ENCODE data around the gene PCBP3.

- TF ChIP-seq CTCF (IDR thresholded peaks at IDR 0.05; ENCODE audit: low read length) (no peak), EZH2 (optimal IDR thresholded peaks at IDR 0.05; ENCODE audit: low read depth, low read length) (no peak), EZH2phosphoT487 (IDR thresholded peaks at IDR 0.05; ENCODE audit: low read length) (no peak)
These were observed 294.4 kb downstream of the PCBP3 start for GRCh38 chr21:45937721-45938452.

All from MM.1S (cell line).